Thyroid gland (tissue), 4 donors: Measurements from ENCODE around the gene DMWD.

Experiments
- POLR2A ChIP-seq, 2 donors: fragments of 450-650 bp; IDR thresholded peaks; one replicate each; pipeline ENCODE4 v1.6.1; 2017; ENCODE audit warnings: antibody characterized with exemption in 2 of 2, mild to moderate bottlenecking in 2 of 2, moderate library complexity in 1 of 2
- TF ChIP-seq, protein P1 (sequence below), 6 experiments: fragments of 200-600 bp in 3 of 6; fragments of 450-650 bp in 3 of 6; sonication (generic) in 3 of 6; IDR thresholded peaks; one replicate each; pipeline ENCODE4 v1.5.1; 2016 to 2019; ENCODE audit warnings: antibody characterized with exemption in 6 of 6, mild to moderate bottlenecking in 2 of 6, inconsistent platforms in 1 of 6, moderate library complexity in 1 of 6

DNA sequence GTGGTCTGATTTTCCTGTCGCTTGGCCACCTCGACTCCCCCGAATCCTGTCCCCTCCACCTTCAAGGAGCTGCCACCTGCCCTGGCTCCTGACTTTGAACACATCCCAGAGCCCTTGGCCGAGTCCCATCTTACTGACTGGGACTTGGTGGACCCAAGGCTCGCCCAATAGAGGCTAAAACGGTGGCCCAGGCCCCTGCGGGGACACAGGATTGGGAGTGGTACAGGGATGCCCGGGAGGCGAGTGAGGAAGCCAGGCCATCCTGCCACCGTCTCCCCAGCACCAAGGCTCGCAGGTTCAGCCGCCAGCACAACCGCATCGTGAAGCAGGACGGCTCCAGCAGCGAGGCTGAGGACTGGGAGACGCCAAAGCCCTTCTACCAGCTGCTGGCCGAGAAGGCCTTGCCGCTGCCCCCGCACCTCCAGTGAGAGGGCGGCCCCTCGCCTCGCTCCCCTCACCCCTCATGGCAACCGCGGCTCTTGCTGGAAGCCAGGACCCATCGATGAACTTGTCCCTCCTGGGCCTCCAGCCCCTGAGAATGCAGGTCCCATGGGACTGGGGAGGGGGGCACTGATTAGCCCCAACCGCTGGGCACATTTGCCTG lies 28.9 kb downstream of the DMWD start:
- TF ChIP-seq, protein P1, sequence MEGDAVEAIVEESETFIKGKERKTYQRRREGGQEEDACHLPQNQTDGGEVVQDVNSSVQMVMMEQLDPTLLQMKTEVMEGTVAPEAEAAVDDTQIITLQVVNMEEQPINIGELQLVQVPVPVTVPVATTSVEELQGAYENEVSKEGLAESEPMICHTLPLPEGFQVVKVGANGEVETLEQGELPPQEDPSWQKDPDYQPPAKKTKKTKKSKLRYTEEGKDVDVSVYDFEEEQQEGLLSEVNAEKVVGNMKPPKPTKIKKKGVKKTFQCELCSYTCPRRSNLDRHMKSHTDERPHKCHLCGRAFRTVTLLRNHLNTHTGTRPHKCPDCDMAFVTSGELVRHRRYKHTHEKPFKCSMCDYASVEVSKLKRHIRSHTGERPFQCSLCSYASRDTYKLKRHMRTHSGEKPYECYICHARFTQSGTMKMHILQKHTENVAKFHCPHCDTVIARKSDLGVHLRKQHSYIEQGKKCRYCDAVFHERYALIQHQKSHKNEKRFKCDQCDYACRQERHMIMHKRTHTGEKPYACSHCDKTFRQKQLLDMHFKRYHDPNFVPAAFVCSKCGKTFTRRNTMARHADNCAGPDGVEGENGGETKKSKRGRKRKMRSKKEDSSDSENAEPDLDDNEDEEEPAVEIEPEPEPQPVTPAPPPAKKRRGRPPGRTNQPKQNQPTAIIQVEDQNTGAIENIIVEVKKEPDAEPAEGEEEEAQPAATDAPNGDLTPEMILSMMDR (IDR thresholded peaks at IDR 0.05): no peak
- no peak for TF ChIP-seq POLR2A (IDR thresholded peaks at IDR 0.05)
